Stimulated activated effector memory CD8-positive, alpha-beta T cell treated with anti-CD3 and anti-CD28 coated beads, Interleukin-12 subunit alpha, Interleukin-12 subunit beta, amount 100 ng/mL, for 72 hours (primary cell): Measurements from ENCODE around the gene C1orf50.
A peak's percentile ranks its signal among the peaks of the same experiment; 100 is the strongest.

Experiments used
- ATAC-seq: fragments of 150-1000 bp; cut with Tn5 transposase; 2 replicates; pipeline ENCODE4 v1.10.0; 2021
- DNase-seq, 2 donors: peaks; one replicate each; pipeline ENCODE4 v3.0.0; 2021 to 2022; ENCODE audit warnings: low spot score in 2 of 2
- H3K27ac Mint-ChIP-seq: one replicate; pipeline ENCODE4 v1.8.0; 2022; ENCODE audit warnings: mild to moderate bottlenecking, mixed read lengths
- H3K36me3 Mint-ChIP-seq: one replicate; pipeline ENCODE4 v1.8.0; 2022; ENCODE audit warnings: mild to moderate bottlenecking, mixed read lengths
- H3K4me1 Mint-ChIP-seq: one replicate; pipeline ENCODE4 v1.8.0; 2022; ENCODE audit warnings: mixed read lengths
- H3K4me3 Mint-ChIP-seq: one replicate; pipeline ENCODE4 v1.8.0; 2022; ENCODE audit warnings: mild to moderate bottlenecking, mixed read lengths
- H3K9me3 Mint-ChIP-seq: one replicate; pipeline ENCODE4 v1.8.0; 2022; ENCODE audit warnings: mixed read lengths

The C1orf50 gene

GRCh38 chr1:42736152-42736551 is 30.9 kb upstream of the C1orf50 start:
- peaks cover 12% of the 10 kb centered on the region for H3K4me1 Mint-ChIP-seq
- no peak overlapping the region for H3K4me3 Mint-ChIP-seq
- ATAC-seq = peak; percentile 27
- DNase-seq = no peak
- H3K9me3 Mint-ChIP-seq = no peaks in the 10 kb centered on the region
- peak overlapping the region; percentile 78 for H3K27ac Mint-ChIP-seq
- H3K36me3 Mint-ChIP-seq = no peaks in the 10 kb centered on the region

- peak overlapping the region; percentile 78 for H3K27ac Mint-ChIP-seq
- no peak for DNase-seq
- H3K4me1 Mint-ChIP-seq = peaks cover 12% of the 10 kb centered on the region
- ATAC-seq = no peak
- no peaks in the 10 kb centered on the region for H3K9me3 Mint-ChIP-seq
- H3K36me3 Mint-ChIP-seq = no peaks in the 10 kb centered on the region
- no peak overlapping the region for H3K4me3 Mint-ChIP-seq
These were observed 30.4 kb upstream of the C1orf50 start for GRCh38 chr1:42736571-42737200.

- DNase-seq (no peak), ATAC-seq (no peak)
- Mint-ChIP-seq H3K4me3 (no peak overlapping the region), H3K9me3 (no peaks in the 10 kb centered on the region), H3K4me1 (peaks cover 12% of the 10 kb centered on the region), H3K36me3 (no peaks in the 10 kb centered on the region), H3K27ac (peak overlapping the region; percentile 78)
These were observed 29.8 kb upstream of the C1orf50 start for GRCh38 chr1:42737257-42737656.

DNA sequence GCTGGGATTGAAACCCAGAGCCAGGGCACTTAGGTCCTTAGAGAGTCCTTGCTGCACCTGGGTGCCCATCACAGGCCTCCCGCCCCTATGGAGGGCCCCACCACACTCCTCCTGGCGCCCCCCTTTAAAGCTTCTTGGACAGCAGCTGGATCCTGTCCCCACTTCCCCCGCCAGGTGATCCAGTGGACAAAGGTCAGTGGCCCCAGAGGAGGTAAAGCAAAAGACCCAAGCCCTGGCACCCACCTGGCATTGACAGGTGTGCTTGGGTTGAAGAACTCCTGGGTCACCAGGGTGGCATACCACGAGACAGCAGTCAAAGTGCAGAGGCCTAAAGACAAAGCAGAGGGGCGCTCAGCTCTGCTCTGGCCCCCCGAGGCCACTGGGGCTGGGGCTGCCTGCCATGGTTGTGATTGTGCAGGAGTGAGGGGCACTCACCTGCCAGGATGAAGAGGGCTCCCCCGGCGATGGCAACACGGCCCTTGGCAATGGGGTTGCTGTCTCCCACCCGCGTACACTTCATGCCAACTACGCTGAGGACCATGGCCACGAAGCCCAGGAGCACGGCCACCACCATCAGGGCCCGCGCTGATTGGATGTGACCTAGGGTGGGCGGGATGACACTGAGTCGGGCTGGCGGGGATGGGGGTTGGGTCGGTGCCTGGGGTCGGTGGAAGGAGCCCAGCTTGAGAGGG is 28.9 kb upstream of the C1orf50 start:
- Mint-ChIP-seq H3K4me3 (no peak overlapping the region), H3K36me3 (no peaks in the 10 kb centered on the region), H3K4me1 (peaks cover 12% of the 10 kb centered on the region), H3K9me3 (no peaks in the 10 kb centered on the region), H3K27ac (no peak overlapping the region)
- no peak for DNase-seq
- ATAC-seq = no peak

GRCh38 chr1:42738678-42739226 is 28.3 kb upstream of the C1orf50 start:
- no peak for ATAC-seq
- Mint-ChIP-seq H3K36me3 (no peaks in the 10 kb centered on the region), H3K4me3 (no peak overlapping the region), H3K27ac (no peak overlapping the region), H3K9me3 (no peaks in the 10 kb centered on the region), H3K4me1 (peaks cover 12% of the 10 kb centered on the region)
- DNase-seq = no peak

DNA sequence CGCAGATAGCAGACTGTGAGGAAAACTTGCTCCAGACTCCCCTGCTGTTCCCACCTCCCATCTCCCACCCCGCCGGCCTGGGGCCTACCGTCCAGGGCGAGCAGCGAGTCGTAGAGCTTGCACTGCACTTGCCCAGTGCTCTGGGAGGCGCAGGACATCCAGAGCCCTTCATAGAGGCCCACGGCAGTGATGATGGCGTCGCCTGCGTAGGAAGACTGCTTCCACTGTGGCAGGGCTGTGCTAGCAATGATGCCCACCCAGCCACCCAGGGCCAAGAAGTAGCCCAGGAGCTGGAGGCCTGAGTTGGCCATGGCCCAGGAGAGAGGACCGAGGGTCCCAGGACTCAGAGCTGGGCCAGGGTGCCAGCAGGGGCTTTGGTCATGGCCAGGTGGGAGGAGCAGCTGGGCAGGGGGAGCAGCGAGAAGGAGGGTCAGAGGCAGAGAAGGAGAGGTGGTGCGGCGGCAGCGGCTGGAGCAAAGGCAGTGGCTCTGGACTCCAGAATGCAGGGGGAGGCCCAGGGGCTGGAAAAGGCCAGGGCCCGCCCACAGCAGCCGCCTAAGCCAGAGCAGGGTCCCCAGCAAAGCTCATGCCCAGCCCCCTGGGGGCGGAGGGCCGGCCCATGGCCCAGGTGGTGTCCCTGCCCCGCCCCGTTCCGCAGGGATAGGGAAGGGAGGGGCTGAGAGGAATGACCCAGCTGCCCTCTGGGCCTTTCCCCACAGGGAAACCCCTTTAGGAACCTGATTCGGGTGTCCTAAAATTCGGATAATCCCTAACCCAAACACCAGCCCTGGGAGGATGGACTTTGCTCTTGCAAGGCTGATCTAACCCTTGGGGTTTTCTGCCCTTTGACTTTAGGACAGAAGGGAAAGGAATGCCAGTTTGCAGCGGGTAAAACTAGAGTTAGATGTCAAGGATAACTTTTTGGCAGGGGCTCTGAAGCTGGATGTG is 27.0 kb upstream of the C1orf50 start, which contains the start of gene CLDN19:
Gene CLDN19 (minus strand): TSS at position 484 of the 948 bp plus-strand sequence. CDS start 173 bp downstream, at position 311.
- ATAC-seq = no peak
- H3K36me3 Mint-ChIP-seq = no peaks in the 10 kb centered on the region
- no peak for DNase-seq
- H3K4me1 Mint-ChIP-seq = peaks cover 12% of the 10 kb centered on the region
- H3K9me3 Mint-ChIP-seq = no peaks in the 10 kb centered on the region
- no peak within 1 kb of the TSS for H3K4me3 Mint-ChIP-seq
- no peak within 1 kb of the TSS for H3K27ac Mint-ChIP-seq

DNA sequence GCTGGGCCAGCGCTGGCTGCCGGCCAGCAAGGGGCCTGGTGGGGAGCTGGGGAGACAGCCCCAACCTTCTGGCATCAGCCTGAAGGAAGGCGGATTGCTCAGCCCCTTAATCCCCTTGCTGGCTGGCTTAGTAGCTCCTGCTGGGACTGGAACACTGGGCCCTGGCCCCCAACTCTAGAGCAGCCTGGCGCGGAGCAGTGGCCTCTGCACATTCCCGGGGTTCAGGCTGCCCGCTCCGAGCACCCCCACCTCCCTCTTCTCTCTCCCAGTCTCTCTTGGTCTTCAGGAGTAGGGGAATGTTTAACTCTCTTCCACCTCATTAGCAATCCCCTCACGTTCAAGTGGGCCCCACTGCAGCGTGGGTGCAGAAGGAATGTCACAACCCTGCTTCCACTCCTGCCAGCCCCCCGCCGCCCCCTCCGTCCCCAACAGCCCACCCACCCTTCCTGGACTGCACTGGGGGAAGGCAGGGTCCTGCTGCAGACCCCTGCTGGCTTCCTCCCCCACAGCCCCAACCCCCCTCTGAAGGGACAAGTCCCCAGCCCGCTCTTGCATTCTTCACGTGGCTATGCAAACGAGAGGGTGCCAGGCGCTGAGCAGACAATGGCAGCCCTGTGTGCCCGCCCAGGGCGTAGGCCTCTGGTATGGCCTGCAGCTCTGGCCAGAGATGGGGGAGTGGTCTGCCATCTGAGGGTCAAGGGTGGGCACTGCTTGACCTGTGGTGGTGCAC is 26.0 kb upstream of the C1orf50 start:
- H3K4me3 Mint-ChIP-seq = no peak overlapping the region
- H3K4me1 Mint-ChIP-seq = peaks cover 12% of the 10 kb centered on the region
- no peaks in the 10 kb centered on the region for H3K9me3 Mint-ChIP-seq
- no peak overlapping the region for H3K27ac Mint-ChIP-seq
- DNase-seq = no peak
- peaks cover 3% of the 10 kb centered on the region for H3K36me3 Mint-ChIP-seq
- no peak for ATAC-seq

GRCh38 chr1:42741706-42742105 is 25.3 kb upstream of the C1orf50 start:
- Mint-ChIP-seq H3K4me3 (no peak overlapping the region), H3K36me3 (peaks cover 8% of the 10 kb centered on the region), H3K4me1 (peaks cover 8% of the 10 kb centered on the region), H3K9me3 (no peaks in the 10 kb centered on the region), H3K27ac (no peak overlapping the region)
- DNase-seq = no peak
- no peak for ATAC-seq

- no peak overlapping the region for H3K4me3 Mint-ChIP-seq
- no peak overlapping the region for H3K27ac Mint-ChIP-seq
- peaks cover 3% of the 10 kb centered on the region for H3K4me1 Mint-ChIP-seq
- peaks cover 12% of the 10 kb centered on the region for H3K36me3 Mint-ChIP-seq
- ATAC-seq (no peak), DNase-seq (no peak)
- H3K9me3 Mint-ChIP-seq = no peaks in the 10 kb centered on the region
These were observed 24.9 kb upstream of the C1orf50 start for GRCh38 chr1:42742141-42742540.

- DNase-seq = no peak
- ATAC-seq = no peak
- H3K4me3 Mint-ChIP-seq = no peak overlapping the region
- no peak overlapping the region for H3K27ac Mint-ChIP-seq
- no peaks in the 10 kb centered on the region for H3K4me1 Mint-ChIP-seq
- H3K9me3 Mint-ChIP-seq = no peaks in the 10 kb centered on the region
- peaks cover 16% of the 10 kb centered on the region for H3K36me3 Mint-ChIP-seq
These were observed 24.3 kb upstream of the C1orf50 start for GRCh38 chr1:42742617-42743316.

- ATAC-seq (no peak), DNase-seq (no peak)
- Mint-ChIP-seq H3K27ac (no peak overlapping the region), H3K4me1 (no peaks in the 10 kb centered on the region), H3K4me3 (no peak overlapping the region), H3K36me3 (peaks cover 24% of the 10 kb centered on the region), H3K9me3 (no peaks in the 10 kb centered on the region)
These were observed 23.5 kb upstream of the C1orf50 start for GRCh38 chr1:42743317-42744147.

- H3K9me3 Mint-ChIP-seq = no peaks in the 10 kb centered on the region
- no peaks in the 10 kb centered on the region for H3K4me1 Mint-ChIP-seq
- H3K27ac Mint-ChIP-seq = no peak overlapping the region
- ATAC-seq (no peak), DNase-seq (no peak)
- H3K36me3 Mint-ChIP-seq = peaks cover 29% of the 10 kb centered on the region
- H3K4me3 Mint-ChIP-seq = no peak overlapping the region
These were observed 23.0 kb upstream of the C1orf50 start for GRCh38 chr1:42744148-42744413.

- Mint-ChIP-seq H3K9me3 (no peaks in the 10 kb centered on the region), H3K27ac (no peak overlapping the region), H3K4me1 (no peaks in the 10 kb centered on the region), H3K4me3 (no peak overlapping the region), H3K36me3 (peaks cover 43% of the 10 kb centered on the region)
- DNase-seq (no peak), ATAC-seq (no peak)
These were observed 21.2 kb upstream of the C1orf50 start for GRCh38 chr1:42745851-42746250.
